Right ventricle myocardium superior (tissue), 1 donor: ENCODE data around the gene PRRC1. TPM values are rescaled to one million over a fixed set of nuclear protein-coding genes. Genes with fewer than 3 reads are reported as not detected.
"Not testable (repeated sequence)": the region's sequence is repeated elsewhere in the genome, so short reads cannot be mapped to it uniquely, and the experiment has no call there.

ENCODE experiments used
- ATAC-seq: fragments of 200-7000 bp; cut with Tn5 transposase; one replicate; pipeline ENCODE4 v1.9.1; 2020; ENCODE audit warnings: mild to moderate bottlenecking; ENCODE audit not compliant: poor library complexity
- DNase-seq: peaks from one replicate; pipeline ENCODE4 v3.0.0-alpha.2; 2020
- intact Hi-C: fragments of 100-400 bp; cut with DNase I; formaldehyde crosslinking; loops from one replicate; pipeline ENCODE4 v1.11.2; 2022
- total RNA-seq: library from RNA; stranded (reverse); fragmentation: NEBNext Ultra II Directional; extraction: Animal tissue kit (Norgen Biotek cat#: 25700); gene quantifications from one replicate; pipeline ENCODE4 v1.2.1, GENCODE V29; 2021
- donor health status: DM: no; HTN: yes; CAD: no; lungs with severe emphysema.

The PRRC1 gene
- total RNA-seq, 1 donor from 2014 or later, result 17.1 TPM

GRCh38 chr5:127569471-127569870 lies 52.0 kb downstream of the PRRC1 start:
- intact Hi-C loops, ATAC-seq: not testable (repeated sequence)

GRCh38 chr5:127571314-127572131 lies 54.1 kb downstream of the PRRC1 start:
- DNase-seq, result no peak
- ATAC-seq, result no peak
- intact Hi-C loops, result no loop called here

More at GRCh38 chr5:127569471-127569870, 52.0 kb downstream of the PRRC1 start:
- DNase-seq, result not testable (repeated sequence)

- intact Hi-C loops, result no loop called here
- ATAC-seq (no peak), DNase-seq (no peak)
Observed at GRCh38 chr5:127572930-127573329, 55.5 kb downstream of the PRRC1 start.

- intact Hi-C loops, result no loop called here
- ATAC-seq, result no peak
Observed at GRCh38 chr5:127574852-127575679, 57.6 kb downstream of the PRRC1 start.

GRCh38 chr5:127577458-127577857 lies 60.0 kb downstream of the PRRC1 start:
- intact Hi-C loops, result no loop called here
- ATAC-seq, result no peak
- no peak for DNase-seq

More at GRCh38 chr5:127574852-127575679, 57.6 kb downstream of the PRRC1 start:
- DNase-seq, result no peak

GRCh38 chr5:127580731-127581130 lies 63.3 kb downstream of the PRRC1 start:
- ATAC-seq (no peak), DNase-seq (no peak)
- intact Hi-C loops, result no loop called here

GRCh38 chr5:127581450-127581849 lies 64.0 kb downstream of the PRRC1 start:
- intact Hi-C loops, result no loop called here
- ATAC-seq, result no peak

GRCh38 chr5:127582773-127583370 lies 65.4 kb downstream of the PRRC1 start:
- no peak for DNase-seq
- peak; percentile 91 for ATAC-seq
- intact Hi-C loops, result no loop called here

More at GRCh38 chr5:127581450-127581849, 64.0 kb downstream of the PRRC1 start:
- DNase-seq, result no peak

- ATAC-seq, result no peak
- DNase-seq, result no peak
- intact Hi-C loops, result no loop called here
Observed at GRCh38 chr5:127583866-127584265, 66.4 kb downstream of the PRRC1 start.

GRCh38 chr5:127585661-127586060 lies 68.2 kb downstream of the PRRC1 start:
- intact Hi-C loops, result no loop called here
- ATAC-seq (no peak), DNase-seq (no peak)

GRCh38 chr5:127586066-127586770 lies 68.8 kb downstream of the PRRC1 start:
- ATAC-seq (no peak), DNase-seq (no peak)
- intact Hi-C loops, result no loop called here

GRCh38 chr5:127586811-127587210 lies 69.4 kb downstream of the PRRC1 start:
- DNase-seq, result no peak
- intact Hi-C loops, result no loop called here
- ATAC-seq, result no peak

GRCh38 chr5:127587246-127587917 lies 69.9 kb downstream of the PRRC1 start:
- ATAC-seq (no peak), DNase-seq (no peak)
- intact Hi-C loops, result no loop called here

GRCh38 chr5:127588368-127588767 lies 70.9 kb downstream of the PRRC1 start:
- intact Hi-C loops, result no loop called here
- DNase-seq, result no peak
- no peak for ATAC-seq

- intact Hi-C loops, result no loop called here
Observed at GRCh38 chr5:127589309-127590030, 72.0 kb downstream of the PRRC1 start.

GRCh38 chr5:127590156-127590722 lies 72.8 kb downstream of the PRRC1 start:
- ATAC-seq (no peak), DNase-seq (no peak)
- intact Hi-C loops, result no loop called here

More at GRCh38 chr5:127589309-127590030, 72.0 kb downstream of the PRRC1 start:
- ATAC-seq (no peak), DNase-seq (no peak)
